A549 (cell line): Measurements from ENCODE around the gene HNRNPLL.
A peak's percentile ranks its signal among the peaks of the same experiment; 100 is the strongest.

Experiments used
- CBX8 ChIP-seq: fragments of 200-600 bp; sonication (generic); IDR thresholded peaks from 2 replicates; pipeline ENCODE4 v1.6.1; 2016
- HDAC2 ChIP-seq: fragments of 200-600 bp; sonication (generic); IDR thresholded peaks from 2 replicates; pipeline ENCODE4 v1.6.1; 2016
- MYC ChIP-seq: IDR thresholded peaks from 2 replicates; pipeline ENCODE4 v1.6.1; 2012; ENCODE audit warnings: mild to moderate bottlenecking, inconsistent platforms, low read length, improper control_type of control experiment, borderline replicate concordance
- POLR2A ChIP-seq: IDR thresholded peaks from 2 replicates; pipeline ENCODE4 v1.6.1; 2012; ENCODE audit warnings: mild to moderate bottlenecking, low read length
- POLR2AphosphoS2 ChIP-seq: conservative IDR thresholded peaks from 2 replicates; pipeline ENCODE4 v1.6.1; 2012; ENCODE audit warnings: low read length, improper control_type of control experiment, inconsistent platforms
- RAD21 ChIP-seq, 2 experiments: fragments of >200 bp in 1 of 2; sonication (Bioruptor Twin) in 1 of 2; formaldehyde crosslinking in 1 of 2; IDR thresholded peaks in 1 of 2; conservative IDR thresholded peaks in 1 of 2; 2 replicates in 1 of 2; 3 replicates in 1 of 2; pipeline ENCODE4 v1.6.1; 2012 to 2018; ENCODE audit warnings: inconsistent platforms in 1 of 2
- ZC3H11A ChIP-seq: fragments of 450-650 bp; IDR thresholded peaks from 2 replicates; pipeline ENCODE4 v1.6.1; 2014; ENCODE audit warnings: antibody characterized with exemption, mild to moderate bottlenecking
- ZSCAN20 ChIP-seq: fragments of 250-450 bp; sonication (Bioruptor Pico); IDR thresholded peaks from 2 replicates; pipeline ENCODE4 v1.8.0; 2022; ENCODE audit warnings: mild to moderate bottlenecking, moderate library complexity
- TF ChIP-seq, protein P1 (sequence below): fragments of >200 bp; sonication (Bioruptor Twin); formaldehyde crosslinking; IDR thresholded peaks from 3 replicates; pipeline ENCODE4 v1.5.1; 2016
- TF ChIP-seq, protein P2 (sequence below): IDR thresholded peaks from 2 replicates; pipeline ENCODE4 v1.6.1; 2012

DNA sequence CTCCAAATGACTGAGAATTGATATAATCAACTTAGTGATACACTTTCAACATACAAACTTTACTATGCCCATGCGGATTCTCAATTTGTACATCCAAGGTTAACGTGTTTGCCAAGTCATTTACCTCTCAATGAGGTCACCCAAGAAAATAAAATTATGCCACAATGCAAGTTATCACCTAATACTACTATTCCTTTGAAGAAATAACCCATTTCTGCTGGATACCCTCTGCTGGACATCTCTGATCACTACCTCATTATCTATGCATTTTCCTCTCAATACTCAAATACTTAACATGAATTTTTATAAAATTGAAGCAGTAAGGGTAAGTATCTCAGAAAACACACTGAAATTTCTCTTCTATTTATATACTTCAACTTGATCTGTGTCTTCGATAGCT, 12.7 kb downstream of the HNRNPLL start:
- TF ChIP-seq, protein P1, sequence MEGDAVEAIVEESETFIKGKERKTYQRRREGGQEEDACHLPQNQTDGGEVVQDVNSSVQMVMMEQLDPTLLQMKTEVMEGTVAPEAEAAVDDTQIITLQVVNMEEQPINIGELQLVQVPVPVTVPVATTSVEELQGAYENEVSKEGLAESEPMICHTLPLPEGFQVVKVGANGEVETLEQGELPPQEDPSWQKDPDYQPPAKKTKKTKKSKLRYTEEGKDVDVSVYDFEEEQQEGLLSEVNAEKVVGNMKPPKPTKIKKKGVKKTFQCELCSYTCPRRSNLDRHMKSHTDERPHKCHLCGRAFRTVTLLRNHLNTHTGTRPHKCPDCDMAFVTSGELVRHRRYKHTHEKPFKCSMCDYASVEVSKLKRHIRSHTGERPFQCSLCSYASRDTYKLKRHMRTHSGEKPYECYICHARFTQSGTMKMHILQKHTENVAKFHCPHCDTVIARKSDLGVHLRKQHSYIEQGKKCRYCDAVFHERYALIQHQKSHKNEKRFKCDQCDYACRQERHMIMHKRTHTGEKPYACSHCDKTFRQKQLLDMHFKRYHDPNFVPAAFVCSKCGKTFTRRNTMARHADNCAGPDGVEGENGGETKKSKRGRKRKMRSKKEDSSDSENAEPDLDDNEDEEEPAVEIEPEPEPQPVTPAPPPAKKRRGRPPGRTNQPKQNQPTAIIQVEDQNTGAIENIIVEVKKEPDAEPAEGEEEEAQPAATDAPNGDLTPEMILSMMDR = peak; percentile 20; the same call in 2 of the 3 replicates
- TF ChIP-seq RAD21 (conservative IDR thresholded peaks at IDR 0.05 in 1 of 2, IDR thresholded peaks at IDR 0.05 in 1 of 2) (no peak), ZSCAN20 (CRISPR knock-in tag) (no peak), CBX8 (no peak), POLR2AphosphoS2 (no peak), POLR2A (no peak), HDAC2 (no peak), MYC (no peak), ZC3H11A (no peak)
- TF ChIP-seq, protein P2, sequence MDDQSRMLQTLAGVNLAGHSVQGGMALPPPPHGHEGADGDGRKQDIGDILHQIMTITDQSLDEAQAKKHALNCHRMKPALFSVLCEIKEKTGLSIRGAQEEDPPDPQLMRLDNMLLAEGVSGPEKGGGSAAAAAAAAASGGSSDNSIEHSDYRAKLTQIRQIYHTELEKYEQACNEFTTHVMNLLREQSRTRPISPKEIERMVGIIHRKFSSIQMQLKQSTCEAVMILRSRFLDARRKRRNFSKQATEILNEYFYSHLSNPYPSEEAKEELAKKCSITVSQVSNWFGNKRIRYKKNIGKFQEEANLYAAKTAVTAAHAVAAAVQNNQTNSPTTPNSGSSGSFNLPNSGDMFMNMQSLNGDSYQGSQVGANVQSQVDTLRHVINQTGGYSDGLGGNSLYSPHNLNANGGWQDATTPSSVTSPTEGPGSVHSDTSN = no peak
